HG03520 (cell line): ENCODE results near the gene CHID1.

Experiments
- ATAC-seq: cut with Tn5 transposase; IDR thresholded peaks from one replicate; pipeline ENCODE4 v1.9.1; 2021; ENCODE audit warnings: mild to moderate bottlenecking, moderate library complexity; ENCODE audit not compliant: unreplicated experiment

The CHID1 gene

DNA sequence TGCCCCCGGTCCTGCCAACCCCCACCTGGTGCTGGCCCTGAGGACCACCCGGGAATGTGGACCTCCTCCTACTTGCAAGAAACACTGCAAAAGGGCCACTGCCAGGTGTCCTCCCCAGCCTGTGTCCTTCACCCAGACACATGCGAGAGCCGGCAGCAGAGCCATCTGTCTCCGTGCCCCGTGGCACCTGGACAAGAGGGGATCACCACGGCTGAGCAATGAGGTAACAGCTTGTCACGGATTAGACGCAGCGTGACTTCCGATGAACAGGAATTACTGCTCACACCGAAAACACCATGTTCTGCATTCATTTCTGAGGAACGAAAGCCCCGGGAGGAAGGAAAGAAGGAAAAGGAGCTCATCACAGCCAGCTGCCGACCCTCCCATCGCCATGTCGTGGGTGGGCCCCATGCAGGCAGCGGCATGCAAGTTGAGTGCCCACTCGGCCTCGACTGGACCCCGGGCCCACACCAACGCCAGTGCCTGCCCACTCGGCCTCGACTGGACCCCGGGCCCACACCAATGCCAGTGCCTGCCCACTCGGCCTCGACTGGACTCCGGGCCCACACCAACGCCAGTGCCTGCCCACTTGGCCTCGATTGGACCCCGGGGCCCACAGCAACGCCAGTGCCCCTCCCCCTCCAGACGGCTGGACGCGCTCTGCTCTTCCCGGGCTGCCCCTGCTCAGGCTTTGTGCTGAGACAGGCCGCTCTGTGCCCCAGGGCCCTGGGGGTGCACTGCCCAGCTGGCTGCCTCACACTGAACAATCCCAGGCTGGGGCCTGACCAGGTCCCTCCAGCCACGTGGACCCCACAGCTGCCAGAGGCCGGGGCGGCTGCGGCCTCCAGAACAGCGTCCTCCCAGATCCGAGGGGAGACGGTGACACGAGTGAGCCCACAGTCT lies 22.0 kb downstream of the CHID1 start:
- ATAC-seq = no peak

DNA sequence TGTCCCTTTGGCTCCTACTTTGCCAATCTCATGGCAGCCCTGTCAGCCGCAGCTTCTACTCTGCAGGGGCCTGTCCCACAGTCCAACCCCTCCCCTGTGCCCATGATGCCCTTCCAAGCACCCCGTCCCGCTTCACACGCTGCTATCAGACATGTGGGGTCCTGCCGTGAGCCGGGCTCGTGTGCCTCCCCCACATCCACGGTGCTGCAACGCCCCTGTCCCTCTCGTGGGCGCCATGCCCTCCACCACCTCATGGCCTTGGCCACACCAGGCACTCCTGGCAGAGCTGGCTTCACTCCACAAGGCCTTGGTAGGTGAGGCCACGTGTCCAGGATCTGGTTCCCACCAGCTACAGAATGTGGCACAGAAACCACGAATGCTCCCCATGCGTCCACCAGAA lies 23.0 kb downstream of the CHID1 start:
- ATAC-seq = no peak

DNA sequence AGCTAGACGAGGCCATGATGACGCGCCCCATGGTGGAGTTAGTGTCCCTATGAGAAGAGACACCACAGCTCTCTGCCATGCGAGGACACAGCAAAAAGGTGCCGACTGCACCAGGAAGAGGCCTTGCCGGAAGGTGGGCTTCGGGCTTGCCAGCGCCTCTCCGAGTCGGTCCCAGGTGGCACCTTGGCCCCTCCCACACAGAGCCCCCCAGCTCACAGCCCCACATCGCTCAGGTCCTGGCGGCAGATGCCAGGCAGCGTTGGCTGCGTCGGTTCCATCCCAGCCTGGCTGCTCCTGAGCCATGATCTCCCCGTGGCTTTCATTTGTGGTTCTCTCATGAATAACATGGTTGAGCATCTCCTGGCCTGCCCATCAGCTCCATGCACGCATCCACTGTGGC lies 24.0 kb downstream of the CHID1 start:
- ATAC-seq = no peak

DNA sequence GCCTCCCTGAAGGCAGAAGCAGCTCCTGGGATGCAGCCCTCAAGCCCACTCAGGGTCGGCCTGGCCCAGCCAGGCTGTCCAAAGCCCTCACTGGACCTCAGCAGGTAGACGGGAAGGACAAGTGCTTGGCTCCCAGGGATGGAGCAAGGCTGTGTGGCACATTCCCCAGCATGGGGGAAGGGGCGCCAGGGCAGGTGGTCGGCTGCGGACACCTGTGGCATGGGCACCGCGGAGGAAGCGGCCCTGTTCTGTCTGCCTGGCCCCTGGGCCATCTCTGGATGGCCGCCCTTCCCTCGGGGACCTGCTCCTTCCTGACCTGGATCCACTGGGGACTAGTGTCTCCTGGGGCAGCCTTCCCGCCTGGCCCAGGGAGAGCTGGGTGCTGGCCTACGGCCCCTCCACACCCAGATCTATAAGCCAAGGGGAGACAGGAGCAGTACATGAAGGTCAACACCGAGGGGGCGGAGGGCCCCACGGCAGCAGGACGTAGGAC lies 26.0 kb downstream of the CHID1 start:
- ATAC-seq = no peak

DNA sequence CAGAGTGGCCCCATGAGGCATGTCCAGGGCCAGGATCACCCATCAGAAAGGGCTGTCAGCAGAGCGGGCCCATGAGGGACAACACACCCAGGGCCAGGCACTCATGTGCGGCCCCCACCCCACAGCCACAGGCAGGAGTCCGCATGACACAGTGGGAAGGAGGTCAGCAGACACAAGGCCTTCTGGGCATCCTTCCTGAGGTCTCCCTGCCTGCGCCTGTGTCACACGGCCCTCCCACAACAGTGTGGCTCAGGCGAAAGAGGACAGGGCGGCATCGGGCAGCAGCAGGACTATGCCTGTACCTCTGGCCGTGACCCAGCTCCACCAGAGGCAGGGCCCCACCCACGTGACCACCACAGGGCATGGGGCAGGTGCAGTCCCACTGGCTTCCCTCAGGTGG lies 27.1 kb downstream of the CHID1 start:
- no peak for ATAC-seq

DNA sequence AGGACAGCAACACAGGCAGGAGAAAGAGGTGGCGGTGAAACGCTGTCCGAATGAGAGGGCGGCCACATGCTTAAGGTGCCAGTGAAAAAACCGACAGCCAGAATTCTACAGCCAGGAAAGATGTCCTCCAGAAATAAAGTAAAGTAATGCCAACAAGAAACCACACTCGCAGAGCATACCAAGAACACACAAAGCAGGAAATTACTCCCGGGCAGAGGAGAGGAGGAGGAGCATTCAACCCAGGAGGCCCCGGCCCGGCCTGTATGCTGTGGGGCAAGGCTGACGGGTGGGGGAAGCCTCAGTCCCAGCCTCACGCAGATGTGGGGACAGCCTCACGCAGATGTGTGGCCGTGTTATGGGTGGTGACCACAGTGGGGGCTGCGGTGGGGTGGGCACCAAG lies 28.0 kb downstream of the CHID1 start:
- no peak for ATAC-seq

DNA sequence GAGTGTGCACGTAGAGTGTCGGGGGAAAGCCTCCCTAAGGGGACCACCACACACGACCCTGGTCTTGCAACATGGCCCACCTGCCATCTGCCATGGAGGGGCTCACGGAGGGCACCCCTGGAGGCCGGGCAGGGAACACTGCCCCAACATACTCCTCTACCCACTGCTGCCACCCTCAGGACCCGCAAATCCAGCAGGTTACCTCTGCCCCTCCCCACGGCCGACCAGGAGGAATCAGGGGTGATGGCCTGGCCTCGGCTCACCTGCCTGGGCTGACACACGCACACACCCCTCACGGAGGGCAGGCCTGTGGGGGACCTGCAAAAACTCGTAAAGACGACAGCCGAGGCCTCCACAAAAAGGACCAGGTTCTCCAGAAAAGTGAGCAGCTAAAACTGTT lies 30.2 kb downstream of the CHID1 start:
- ATAC-seq = no peak

DNA sequence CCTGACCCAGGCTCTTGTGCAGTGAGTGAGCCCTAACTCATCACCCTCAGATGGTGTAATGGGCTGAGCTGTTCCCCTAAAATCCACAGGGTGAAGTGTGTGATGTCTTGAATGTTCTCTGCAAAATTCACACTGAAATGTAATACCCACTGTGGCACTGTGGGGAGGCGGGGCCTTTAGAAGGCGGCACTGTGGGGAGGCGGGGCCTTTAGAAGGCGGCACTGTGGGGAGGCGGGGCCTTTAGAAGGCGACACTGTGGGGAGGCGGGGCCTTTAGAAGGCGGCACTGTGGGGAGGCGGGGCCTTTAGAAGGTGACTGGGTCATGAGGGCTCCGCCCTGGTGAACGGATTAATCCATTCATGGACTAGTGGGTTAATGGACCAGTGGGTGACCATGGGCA lies 33.0 kb downstream of the CHID1 start:
- no peak for ATAC-seq

DNA sequence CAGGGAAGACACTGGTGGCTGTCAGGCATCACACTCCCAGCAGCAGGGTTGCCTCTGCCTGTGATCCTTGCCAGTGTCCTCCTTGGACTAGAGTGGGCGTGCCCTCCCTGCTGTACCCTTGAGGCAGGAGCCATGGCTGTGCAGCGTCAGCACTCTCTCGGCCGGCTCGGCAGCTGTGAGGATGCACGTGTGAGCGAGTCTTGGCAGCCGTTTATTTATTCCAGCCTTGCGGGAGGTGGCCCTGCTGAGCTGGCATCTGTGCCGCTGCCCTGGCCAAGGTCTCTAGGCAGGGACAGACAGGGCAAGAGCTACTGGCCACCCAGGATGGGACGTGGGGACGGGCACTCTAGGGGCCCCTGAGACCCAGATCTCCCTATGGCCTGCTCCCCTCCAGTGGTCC lies 34.1 kb downstream of the CHID1 start:
- no peak for ATAC-seq

DNA sequence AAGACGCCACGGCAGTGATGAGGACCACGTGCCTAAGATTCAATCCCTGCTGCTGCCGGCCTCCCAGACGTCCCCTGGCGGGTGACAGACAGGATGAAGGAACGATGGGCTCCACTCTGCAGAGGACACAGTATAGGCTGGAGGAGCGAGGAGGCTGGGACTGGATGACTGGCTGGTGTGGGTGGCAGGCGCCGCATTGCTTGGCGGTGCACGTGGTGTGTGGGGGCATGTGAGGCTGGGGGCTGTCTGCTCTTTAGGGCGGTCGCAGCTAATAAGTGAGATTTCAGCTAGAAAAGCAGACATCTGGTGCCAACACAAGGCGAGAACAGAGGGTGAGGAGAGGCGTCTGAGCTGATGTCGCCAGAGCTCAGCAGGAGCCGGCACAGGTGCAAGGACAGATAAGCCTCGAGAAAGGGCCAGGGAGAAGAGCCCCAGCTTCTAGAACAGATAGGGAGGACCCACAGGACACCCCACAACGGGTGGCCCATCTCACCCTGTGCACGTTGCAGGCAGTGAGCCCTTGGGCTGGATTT lies 34.8 kb downstream of the CHID1 start:
- ATAC-seq = no peak

DNA sequence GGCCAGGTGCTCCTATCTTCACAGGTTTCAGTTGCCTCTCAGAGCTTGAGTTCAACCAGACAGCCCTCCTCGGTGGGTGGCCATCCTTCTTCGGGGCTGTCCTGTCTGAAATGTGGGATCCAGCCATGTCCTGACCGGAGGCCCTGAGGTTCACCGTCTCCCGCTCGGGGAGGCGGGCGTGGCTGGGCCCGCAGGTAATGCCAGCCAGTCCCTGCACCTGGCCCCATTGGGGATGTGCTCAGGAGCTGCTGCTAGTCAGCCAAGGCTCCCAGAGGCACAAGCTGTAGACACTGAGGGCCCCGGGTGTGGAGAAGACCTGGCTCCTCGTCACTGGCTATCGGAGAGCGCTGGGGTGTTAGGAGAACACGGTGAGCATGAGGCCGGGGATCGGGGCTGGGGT lies 35.4 kb downstream of the CHID1 start:
- ATAC-seq = no peak

DNA sequence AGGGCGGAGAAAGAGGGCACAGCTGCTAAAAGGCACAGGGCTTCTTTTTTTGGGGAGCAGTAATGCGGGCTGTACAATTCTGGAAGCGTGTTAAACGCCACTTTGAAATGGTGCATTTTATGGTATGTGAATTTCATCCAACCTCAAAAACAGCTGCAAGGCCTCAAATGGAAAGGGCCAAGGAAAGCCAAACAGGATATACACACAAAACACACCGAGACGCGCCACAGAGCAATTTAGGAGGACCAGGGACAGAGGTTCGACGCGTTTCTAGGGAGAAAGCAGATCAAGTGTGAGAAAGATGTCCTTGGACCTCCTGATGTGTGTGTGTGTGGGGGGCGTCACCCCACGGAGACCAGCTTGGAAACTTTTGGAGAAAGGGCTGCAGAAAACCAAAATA lies 36.9 kb downstream of the CHID1 start:
- no peak for ATAC-seq

DNA sequence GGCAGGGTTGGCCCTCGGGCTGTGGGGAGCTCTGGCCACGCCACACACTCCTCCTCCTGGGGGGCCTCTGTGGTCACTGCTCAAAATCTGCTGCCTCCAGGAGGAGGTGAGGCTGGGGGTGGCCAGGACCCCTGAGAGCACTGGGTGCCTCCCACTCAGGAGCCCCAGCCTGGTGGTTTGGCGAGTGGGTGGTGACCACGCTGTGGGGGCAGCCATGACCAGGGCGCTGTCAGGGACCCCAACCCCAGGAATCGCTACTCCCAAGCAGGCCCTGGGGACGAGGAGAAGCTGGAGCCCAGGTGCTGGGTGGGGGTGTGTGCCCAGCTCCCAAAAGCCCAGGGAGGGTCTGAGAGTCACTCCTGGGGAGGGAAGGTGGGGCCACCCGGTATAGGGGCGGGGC lies 37.8 kb downstream of the CHID1 start:
- ATAC-seq = no peak

DNA sequence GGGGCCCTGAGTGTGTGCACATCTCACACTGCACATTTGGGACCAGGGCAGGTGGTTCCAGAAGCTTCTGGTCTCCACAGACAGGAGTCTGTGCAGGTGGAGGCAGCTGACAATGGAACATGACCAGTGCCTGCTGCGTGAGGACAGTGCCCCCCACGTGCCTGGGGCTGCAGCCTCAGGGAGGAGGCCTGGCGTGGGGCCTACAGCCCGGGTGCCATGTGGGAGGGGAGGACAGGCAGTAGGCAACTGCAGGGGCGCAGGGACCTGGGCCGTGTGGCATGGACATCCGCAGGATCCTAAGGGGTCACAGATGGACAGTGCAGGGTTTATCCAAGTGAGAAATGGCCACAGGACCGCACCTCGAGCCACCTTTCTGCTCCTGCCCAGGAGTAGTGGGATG lies 39.1 kb downstream of the CHID1 start:
- ATAC-seq = no peak

DNA sequence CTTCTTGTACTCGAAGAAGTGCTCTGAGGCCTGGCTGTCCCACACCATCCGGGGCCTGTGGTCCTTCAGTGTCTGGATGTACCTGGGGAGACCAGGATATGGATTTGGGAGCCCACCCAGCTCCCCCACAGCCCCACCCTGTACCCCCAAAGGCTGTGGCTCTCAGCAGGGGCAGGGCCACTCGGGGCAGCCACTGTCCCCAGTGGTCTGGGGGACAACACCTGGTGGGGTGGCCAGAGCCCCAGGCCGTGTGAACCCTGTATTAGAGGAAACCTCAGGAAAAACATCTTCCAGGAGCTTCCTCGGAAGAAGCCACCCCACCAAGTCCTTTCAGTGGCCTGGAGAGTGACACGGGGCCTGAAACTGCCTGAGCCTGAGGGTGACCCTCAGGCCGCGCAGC lies 40.2 kb downstream of the CHID1 start:
- no peak for ATAC-seq

DNA sequence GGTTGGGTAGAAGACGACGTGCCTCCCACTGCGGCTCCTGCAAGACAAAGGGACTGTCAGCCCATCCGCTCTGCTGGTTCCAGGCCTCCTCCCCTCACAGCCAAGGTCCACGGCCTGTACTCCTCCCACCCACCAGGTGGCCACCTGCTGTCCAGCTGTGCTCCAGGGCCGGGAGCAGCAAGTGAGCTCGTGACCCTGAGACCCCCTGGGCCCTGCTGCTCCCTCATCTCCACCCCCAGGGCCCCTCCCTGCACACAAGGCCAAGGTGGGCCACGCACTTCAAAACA lies 40.5 kb downstream of the CHID1 start:
- ATAC-seq = no peak

DNA sequence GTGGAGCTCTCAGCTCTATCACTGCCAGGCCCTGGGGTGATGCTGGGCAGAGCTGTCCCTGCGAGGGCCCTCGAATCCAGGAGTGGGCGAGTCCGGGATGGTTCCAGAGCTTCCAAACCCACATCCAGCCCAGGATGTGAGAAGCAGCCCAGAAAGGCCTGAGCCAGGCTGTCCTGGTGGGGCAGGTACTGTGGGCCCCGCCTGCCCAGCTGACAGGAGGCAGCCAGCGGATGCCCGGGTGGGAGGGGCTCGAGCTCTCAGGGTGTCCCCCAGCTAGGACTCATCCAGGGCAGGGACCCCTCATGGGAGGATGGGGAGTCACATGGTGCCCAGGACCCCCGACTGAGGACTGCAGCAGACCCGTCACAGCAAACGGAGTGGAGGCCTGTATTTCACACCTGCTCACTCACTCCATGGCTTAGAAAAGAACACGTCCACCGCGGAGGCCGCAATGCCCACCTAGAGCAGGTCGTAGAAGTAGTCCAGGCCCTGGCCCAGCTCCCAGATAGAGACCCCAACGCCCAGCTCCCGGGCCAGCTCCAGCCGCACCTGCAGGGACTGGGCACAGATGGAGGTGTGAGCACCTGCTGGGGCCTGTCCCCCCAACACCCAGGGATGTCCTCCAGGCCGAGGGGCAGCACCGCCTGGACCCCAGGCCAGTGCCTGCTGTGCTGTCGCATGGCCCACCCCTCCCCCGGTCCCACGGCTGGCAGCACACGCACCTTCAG lies 41.0 kb downstream of the CHID1 start:
- no peak for ATAC-seq

DNA sequence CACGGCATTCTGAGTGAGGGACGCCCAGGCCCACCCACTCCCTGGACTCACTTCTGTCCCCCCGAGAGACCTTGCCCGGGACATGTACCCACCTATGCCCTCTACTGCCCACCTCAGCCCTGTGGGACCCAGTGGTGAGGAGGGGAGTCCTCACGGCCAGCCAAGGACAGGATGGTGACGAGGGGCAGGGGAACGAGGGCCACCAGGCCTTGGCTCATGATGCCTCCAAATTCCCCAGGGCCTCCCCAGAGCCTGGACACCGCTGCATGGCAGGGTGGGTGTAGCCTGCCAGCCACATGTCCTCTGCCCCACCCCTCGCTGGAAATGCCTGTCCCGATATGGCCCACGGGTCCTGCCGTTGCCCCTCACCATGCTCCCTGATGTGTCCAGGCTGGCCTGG lies 41.8 kb downstream of the CHID1 start:
- ATAC-seq = no peak

DNA sequence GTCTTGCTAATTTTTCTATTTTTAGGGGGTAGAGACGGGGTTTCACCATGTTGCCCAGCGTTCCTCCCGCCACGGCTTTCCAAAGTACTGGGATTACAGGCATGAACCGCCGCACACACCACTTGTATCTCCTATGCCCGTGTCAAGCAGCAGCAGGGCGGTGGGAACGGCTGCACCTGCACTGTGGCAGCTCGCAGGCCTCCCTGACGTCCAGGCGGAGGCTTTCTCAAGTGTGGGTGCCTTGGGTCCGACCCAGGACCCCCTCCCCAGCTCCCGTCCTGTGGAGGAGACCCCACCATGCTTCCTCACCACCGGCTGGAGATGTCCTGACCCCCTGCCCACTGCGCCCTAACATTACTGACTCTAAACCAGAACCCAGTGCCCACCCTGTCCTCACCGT lies 42.2 kb downstream of the CHID1 start:
- ATAC-seq = no peak

DNA sequence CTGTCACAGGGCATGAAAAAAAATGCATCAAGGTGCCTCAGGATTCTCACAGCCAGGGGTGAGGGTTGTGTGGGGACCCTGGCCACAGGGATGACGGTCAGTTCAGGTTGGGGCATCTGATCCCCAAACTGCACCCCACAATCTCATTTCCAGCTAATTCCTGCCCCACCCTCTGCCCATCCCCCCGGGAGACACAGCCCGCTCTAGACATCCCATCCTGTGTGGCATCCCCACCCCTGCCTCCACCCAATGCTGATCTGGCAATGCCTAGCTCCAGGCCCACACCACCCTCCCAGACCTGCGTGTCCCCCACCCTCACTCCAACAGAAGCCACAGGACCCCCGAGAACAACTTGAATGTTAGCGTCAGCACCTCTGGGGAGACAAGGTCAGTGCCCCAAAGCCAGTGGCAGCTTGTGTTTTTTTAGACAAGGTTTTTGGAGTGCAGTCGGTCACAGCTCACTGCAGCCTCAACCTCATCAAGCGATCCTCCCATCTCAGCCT lies 42.7 kb downstream of the CHID1 start:
- ATAC-seq = no peak

DNA sequence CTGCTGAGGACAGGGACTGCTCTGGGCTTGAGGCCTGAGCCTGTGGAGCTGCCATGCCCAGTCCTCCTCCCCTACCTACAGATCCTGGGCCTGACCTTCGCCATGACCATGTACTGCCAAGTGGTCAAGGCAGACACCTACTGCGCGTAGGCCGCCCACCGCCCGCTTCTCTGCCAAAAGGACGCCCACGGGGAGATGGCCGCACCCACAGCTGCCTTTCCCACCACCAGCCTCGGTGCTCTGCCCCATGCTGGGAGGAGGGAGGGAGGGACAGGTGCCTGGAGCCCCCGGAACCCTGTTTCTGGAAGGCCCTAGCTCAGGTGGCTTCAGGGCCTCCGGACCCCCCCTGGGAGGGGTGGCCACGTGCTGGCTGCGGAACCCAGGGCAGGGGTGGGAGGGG lies 44.1 kb downstream of the CHID1 start:
- ATAC-seq = no peak
